Suprapubic skin (tissue), 4 donors: ENCODE measurements around the gene UBR1. TPM values are rescaled to one million over a fixed set of nuclear protein-coding genes. Genes with fewer than 3 reads are reported as not detected.

Experiments
- DNase-seq, 2 donors: peaks; one replicate each; pipeline ENCODE4 v3.0.0-alpha.2; 2019; ENCODE audit warnings: low spot score in 2 of 2
- H3K27ac ChIP-seq: fragments of 200-600 bp; sonication (generic); one replicate; pipeline ENCODE4 v1.5.1; 2019
- H3K27me3 ChIP-seq: fragments of 200-600 bp; sonication (generic); one replicate; pipeline ENCODE4 v1.5.1; 2019
- H3K36me3 ChIP-seq: fragments of 200-600 bp; sonication (generic); one replicate; pipeline ENCODE4 v1.5.1; 2019
- H3K4me1 ChIP-seq: fragments of 200-600 bp; sonication (generic); one replicate; pipeline ENCODE4 v1.5.1; 2019
- H3K4me3 ChIP-seq: fragments of 200-600 bp; sonication (generic); one replicate; pipeline ENCODE4 v1.5.1; 2019; ENCODE audit warnings: mild to moderate bottlenecking
- H3K9me3 ChIP-seq: fragments of 200-600 bp; sonication (generic); one replicate; pipeline ENCODE4 v1.5.1; 2019
- CTCF ChIP-seq, 2 donors: fragments of 200-600 bp in 1 of 2; fragments of 450-650 bp in 1 of 2; sonication (generic) in 1 of 2; IDR thresholded peaks; one replicate each; pipeline ENCODE4 v1.5.1; 2016 to 2019; ENCODE audit warnings: antibody characterized with exemption in 2 of 2, mild to moderate bottlenecking in 1 of 2, moderate library complexity in 1 of 2
- EP300 ChIP-seq: sonication (generic); formaldehyde crosslinking; IDR thresholded peaks from one replicate; pipeline ENCODE4 v1.6.1; 2017; ENCODE audit warnings: antibody characterized with exemption
- POLR2A ChIP-seq, 2 donors: fragments of 450-650 bp; IDR thresholded peaks; one replicate each; pipeline ENCODE4 v1.6.1; 2017; ENCODE audit warnings: antibody characterized with exemption in 2 of 2, mild to moderate bottlenecking in 2 of 2, moderate library complexity in 2 of 2
- POLR2AphosphoS5 ChIP-seq, 3 donors: sonication (generic); formaldehyde crosslinking; IDR thresholded peaks; one replicate each; pipeline ENCODE4 v1.6.1; 2017; ENCODE audit warnings: antibody characterized with exemption in 3 of 3
- WGBS: methylation state at CpG from one replicate; pipeline ENCODE4 v1.1.5; 2018; 5-methylcytosine and 5-hydroxymethylcytosine counted together
- total RNA-seq, 4 donors: library from RNA; depleted of rRNA; stranded (reverse); fragments of >200 nt; gene quantifications; one replicate each; pipeline ENCODE4 v1.1.0, GENCODE V29; 2016

Gene UBR1
- total RNA-seq, 4 donors from 2014 or later = 14.0 to 41.4 (median 19.2) TPM

- H3K36me3 ChIP-seq = peaks cover 6% of the 10 kb centered on the region
- H3K9me3 ChIP-seq = no peaks in the 10 kb centered on the region
- 96% methylated on average over 10 of the region's 10 CpGs for WGBS
- TF ChIP-seq POLR2AphosphoS5 (IDR thresholded peaks at IDR 0.05) (no peak), CTCF (IDR thresholded peaks at IDR 0.05) (no peak), EP300 (no peak), POLR2A (IDR thresholded peaks at IDR 0.05) (no peak)
- H3K4me1 ChIP-seq = peaks cover 10% of the 10 kb centered on the region
- no peak for DNase-seq
- no peak overlapping the region for H3K4me3 ChIP-seq
- H3K27me3 ChIP-seq = no peaks in the 10 kb centered on the region
- H3K27ac ChIP-seq = no peak overlapping the region
These were observed 6.6 kb downstream of the UBR1 start for GRCh38 chr15:43099105-43099845.

- Histone ChIP-seq H3K4me1 (peaks cover 7% of the 10 kb centered on the region), H3K4me3 (no peak overlapping the region), H3K9me3 (no peaks in the 10 kb centered on the region), H3K27me3 (no peaks in the 10 kb centered on the region), H3K27ac (no peak overlapping the region), H3K36me3 (peaks cover 6% of the 10 kb centered on the region)
- DNase-seq = no peak
- TF ChIP-seq POLR2AphosphoS5 (IDR thresholded peaks at IDR 0.05) = no peak
- no peak for TF ChIP-seq EP300
- no peak for TF ChIP-seq POLR2A (IDR thresholded peaks at IDR 0.05)
- no peak for TF ChIP-seq CTCF (IDR thresholded peaks at IDR 0.05)
- WGBS = 95% methylated on average over 6 of the region's 6 CpGs
These were observed 9.4 kb downstream of the UBR1 start for GRCh38 chr15:43096411-43096810.

DNA sequence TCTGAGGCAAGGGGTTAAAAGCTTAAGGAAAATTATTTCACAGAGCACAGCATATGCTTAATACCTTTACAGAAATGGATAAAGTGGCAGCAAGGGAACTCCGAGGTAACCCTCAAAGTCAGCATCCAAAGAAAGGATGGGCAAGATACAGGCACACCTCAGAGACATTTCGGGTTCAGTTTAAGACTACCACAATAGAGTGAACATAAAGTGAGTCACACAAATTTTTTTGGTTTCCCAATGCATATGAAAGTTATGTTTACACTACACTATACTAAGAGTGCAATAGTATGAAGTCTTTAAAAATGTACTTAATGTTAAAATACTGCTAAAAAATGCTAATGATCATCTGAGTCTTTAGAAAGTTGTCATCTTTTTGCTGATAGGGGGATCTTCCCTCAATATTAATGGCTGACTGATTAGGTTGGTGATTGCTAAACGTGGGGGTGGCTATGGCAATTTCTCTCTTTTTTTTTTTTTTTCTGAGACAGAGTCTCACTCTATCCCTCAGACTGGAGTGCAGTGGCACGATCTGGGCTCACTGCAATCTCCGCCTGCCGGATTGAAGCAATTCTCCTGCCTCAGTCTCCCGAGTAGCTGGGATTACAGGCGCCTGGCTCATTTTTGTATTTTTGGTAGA is 10.0 kb downstream of the UBR1 start:
- WGBS = 94% methylated on average over 8 of the region's 8 CpGs
- Histone ChIP-seq H3K27ac (no peak overlapping the region), H3K9me3 (no peaks in the 10 kb centered on the region), H3K4me1 (peaks cover 7% of the 10 kb centered on the region), H3K36me3 (peaks cover 6% of the 10 kb centered on the region), H3K27me3 (no peaks in the 10 kb centered on the region), H3K4me3 (no peak overlapping the region)
- no peak for DNase-seq
- TF ChIP-seq POLR2A (IDR thresholded peaks at IDR 0.05) (no peak), POLR2AphosphoS5 (IDR thresholded peaks at IDR 0.05) (no peak), EP300 (no peak), CTCF (IDR thresholded peaks at IDR 0.05) (no peak)

- Histone ChIP-seq H3K27ac (no peak overlapping the region), H3K27me3 (no peaks in the 10 kb centered on the region), H3K9me3 (no peaks in the 10 kb centered on the region), H3K4me3 (no peak overlapping the region), H3K36me3 (peaks cover 2% of the 10 kb centered on the region), H3K4me1 (peaks cover 7% of the 10 kb centered on the region)
- 60% methylated on average over 1 of the region's 1 CpG for WGBS
- TF ChIP-seq POLR2A (IDR thresholded peaks at IDR 0.05) (no peak), EP300 (no peak), POLR2AphosphoS5 (IDR thresholded peaks at IDR 0.05) (no peak), CTCF (IDR thresholded peaks at IDR 0.05) (no peak)
- no peak for DNase-seq
These were observed 10.6 kb downstream of the UBR1 start for GRCh38 chr15:43095243-43095642.

- H3K4me3 ChIP-seq = no peak overlapping the region
- no peak overlapping the region for H3K27ac ChIP-seq
- no peaks in the 10 kb centered on the region for H3K27me3 ChIP-seq
- peaks cover 2% of the 10 kb centered on the region for H3K36me3 ChIP-seq
- peaks cover 7% of the 10 kb centered on the region for H3K4me1 ChIP-seq
- TF ChIP-seq CTCF (IDR thresholded peaks at IDR 0.05) (no peak), EP300 (no peak), POLR2AphosphoS5 (IDR thresholded peaks at IDR 0.05) (no peak), POLR2A (IDR thresholded peaks at IDR 0.05) (no peak)
- WGBS = 72% methylated on average over 1 of the region's 1 CpG
- no peak for DNase-seq
- H3K9me3 ChIP-seq = no peaks in the 10 kb centered on the region
These were observed 11.3 kb downstream of the UBR1 start for GRCh38 chr15:43094416-43095030.
